Measurements from ENCODE around the gene ZNF141. TPM values are rescaled to one million over a fixed set of nuclear protein-coding genes. Genes with fewer than 3 reads are reported as not detected.

ZNF141 gene
- total RNA-seq, 1 experiment from 2014 or later = 6.5 TPM

DNA sequence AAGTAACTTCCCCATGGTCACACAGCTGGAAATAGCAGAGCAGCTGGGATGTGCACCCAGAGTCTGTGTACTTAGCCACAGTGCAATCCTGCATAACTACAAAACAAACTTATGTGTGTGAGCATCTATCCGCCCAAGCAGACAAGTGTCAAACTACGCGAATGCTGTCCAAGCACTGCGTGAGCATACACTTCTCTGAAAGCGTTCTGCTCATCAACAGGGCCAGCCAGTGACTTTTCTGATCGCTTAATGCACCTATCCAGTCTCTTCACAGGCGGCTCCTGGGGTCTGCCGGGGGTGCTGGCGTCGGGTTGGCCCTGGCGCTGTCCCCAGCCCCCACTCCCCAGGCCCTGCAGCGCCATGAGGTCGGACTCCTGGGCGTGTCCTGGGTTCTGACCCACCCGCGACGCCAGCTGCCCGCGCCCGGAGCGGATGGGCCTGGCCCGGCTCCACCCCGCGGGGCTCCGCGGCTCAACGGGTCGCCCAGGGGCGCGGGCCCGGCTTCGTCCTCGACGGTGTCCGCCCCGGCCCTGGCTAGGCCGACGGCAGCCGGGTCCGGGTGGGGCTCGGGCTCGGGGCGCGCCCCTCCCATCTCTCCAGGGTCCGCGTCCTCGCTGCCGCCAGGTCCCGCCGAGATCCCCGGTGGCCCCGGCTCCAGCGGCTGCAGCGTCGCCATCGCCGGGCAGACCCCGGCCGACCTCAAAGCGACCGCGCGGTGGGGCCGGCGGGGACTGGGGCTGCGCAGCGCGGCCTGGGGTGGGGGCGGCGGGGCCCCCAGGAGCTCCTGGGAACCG is 1.3 kb upstream of the ZNF141 start:
- H3K9ac ChIP-seq (ENCODE audit: low read length) = peak overlapping the region; percentile 72
- no TSS peak for BruUV-seq (replicated peaks)
- H3K36me3 ChIP-seq (ENCODE audit: low read depth, low read length) = peaks cover 23% of the 10 kb centered on the region
- TF ChIP-seq, protein P1, sequence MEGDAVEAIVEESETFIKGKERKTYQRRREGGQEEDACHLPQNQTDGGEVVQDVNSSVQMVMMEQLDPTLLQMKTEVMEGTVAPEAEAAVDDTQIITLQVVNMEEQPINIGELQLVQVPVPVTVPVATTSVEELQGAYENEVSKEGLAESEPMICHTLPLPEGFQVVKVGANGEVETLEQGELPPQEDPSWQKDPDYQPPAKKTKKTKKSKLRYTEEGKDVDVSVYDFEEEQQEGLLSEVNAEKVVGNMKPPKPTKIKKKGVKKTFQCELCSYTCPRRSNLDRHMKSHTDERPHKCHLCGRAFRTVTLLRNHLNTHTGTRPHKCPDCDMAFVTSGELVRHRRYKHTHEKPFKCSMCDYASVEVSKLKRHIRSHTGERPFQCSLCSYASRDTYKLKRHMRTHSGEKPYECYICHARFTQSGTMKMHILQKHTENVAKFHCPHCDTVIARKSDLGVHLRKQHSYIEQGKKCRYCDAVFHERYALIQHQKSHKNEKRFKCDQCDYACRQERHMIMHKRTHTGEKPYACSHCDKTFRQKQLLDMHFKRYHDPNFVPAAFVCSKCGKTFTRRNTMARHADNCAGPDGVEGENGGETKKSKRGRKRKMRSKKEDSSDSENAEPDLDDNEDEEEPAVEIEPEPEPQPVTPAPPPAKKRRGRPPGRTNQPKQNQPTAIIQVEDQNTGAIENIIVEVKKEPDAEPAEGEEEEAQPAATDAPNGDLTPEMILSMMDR (conservative IDR thresholded peaks at IDR 0.05; ENCODE audit: low read depth, low read length) = no peak
- TF ChIP-seq EZH2 (IDR thresholded peaks at IDR 0.05; ENCODE audit: low read length, unreplicated experiment) = no peak
- no peak for TF ChIP-seq EZH2phosphoT487 (IDR thresholded peaks at IDR 0.05; ENCODE audit: borderline replicate concordance, low read length)
- ChIA-PET CTCF (no interaction called here), POLR2A (ENCODE audit: unreplicated experiment) (no interaction called here)
- peak; percentile 2 for ATAC-seq
- peaks cover 37% of the 10 kb centered on the region for H3K79me2 ChIP-seq (ENCODE audit: low read length)
- no peak for DNase-seq
- H3K9me2 ChIP-seq (replicated peaks; ENCODE audit: low read length) = no peaks in the 10 kb centered on the region
- peak overlapping the region; percentile 99 for H3K4me2 ChIP-seq (ENCODE audit: low read length)
- H3K4me1 ChIP-seq (ENCODE audit: insufficient read depth, low read length) = 0 out of 2 replicates have a peak, but pooled peaks cover 3% of the 10 kb centered on the region
- no peaks in the 10 kb centered on the region for H3K27me3 ChIP-seq (ENCODE audit: low read length)
- intact Hi-C loops (cut with micrococcal nuclease) = loop anchor here (10.0 kb wide), 1 partner anchor 139 kb away; no protein-coding TSS in a partner anchor
- peak overlapping the region; percentile 93 for H3K4me3 ChIP-seq (ENCODE audit: low read length)
- no peaks in the 10 kb centered on the region for H3K9me3 ChIP-seq (ENCODE audit: low read length)
- H3F3A ChIP-seq (ENCODE audit: low read length, unreplicated experiment) = no peaks in the 10 kb centered on the region
- peak overlapping the region; percentile 98 for H2AFZ ChIP-seq (ENCODE audit: low read length)
- no peak overlapping the region for H3K27ac ChIP-seq (ENCODE audit: low read length)
- H4K20me1 ChIP-seq (ENCODE audit: low read length) = no peaks in the 10 kb centered on the region

DNA sequence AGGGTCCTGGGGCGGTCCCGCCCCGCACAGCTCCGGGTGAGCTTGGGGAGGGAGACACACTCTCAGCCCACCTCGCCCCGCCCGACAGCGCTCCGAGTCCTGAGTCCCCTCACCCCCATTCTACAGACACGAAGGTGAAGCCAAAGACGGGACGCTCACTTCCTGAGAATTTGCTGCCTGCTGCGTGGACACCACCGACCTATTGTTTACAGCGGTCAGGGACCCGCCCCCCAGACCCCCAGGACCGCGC is 796 bp upstream of the ZNF141 start:
- H3K27ac ChIP-seq (ENCODE audit: low read length) = 0 out of 2 replicates have a peak overlapping the region, but pooled peaks have one; percentile 30
- ATAC-seq (peak; percentile 8), DNase-seq (peak; percentile 3)
- BruUV-seq (replicated peaks) = no TSS peak
- H3K9me3 ChIP-seq (ENCODE audit: low read length) = no peaks in the 10 kb centered on the region
- H3K27me3 ChIP-seq (ENCODE audit: low read length) = no peaks in the 10 kb centered on the region
- H2AFZ ChIP-seq (ENCODE audit: low read length) = peak overlapping the region; percentile 98
- 0 out of 2 replicates have a peak, but pooled peaks cover 3% of the 10 kb centered on the region for H3K4me1 ChIP-seq (ENCODE audit: insufficient read depth, low read length)
- H3K9ac ChIP-seq (ENCODE audit: low read length) = peak overlapping the region; percentile 72
- H4K20me1 ChIP-seq (ENCODE audit: low read length) = no peaks in the 10 kb centered on the region
- TF ChIP-seq EZH2 (IDR thresholded peaks at IDR 0.05; ENCODE audit: low read length, unreplicated experiment) (no peak), EZH2phosphoT487 (IDR thresholded peaks at IDR 0.05; ENCODE audit: borderline replicate concordance, low read length) (no peak)
- TF ChIP-seq, protein P1 (conservative IDR thresholded peaks at IDR 0.05; ENCODE audit: low read depth, low read length) = no peak
- intact Hi-C loops (cut with micrococcal nuclease) = loop anchor here (10.0 kb wide), 1 partner anchor 138 kb away; no protein-coding TSS in a partner anchor
- ChIA-PET CTCF (no interaction called here), POLR2A (ENCODE audit: unreplicated experiment) (no interaction called here)
- H3K4me3 ChIP-seq (ENCODE audit: low read length) = peak overlapping the region; percentile 93
- H3K36me3 ChIP-seq (ENCODE audit: low read depth, low read length) = peaks cover 28% of the 10 kb centered on the region
- no peaks in the 10 kb centered on the region for H3F3A ChIP-seq (ENCODE audit: low read length, unreplicated experiment)
- peaks cover 42% of the 10 kb centered on the region for H3K79me2 ChIP-seq (ENCODE audit: low read length)
- peak overlapping the region; percentile 99 for H3K4me2 ChIP-seq (ENCODE audit: low read length)
- H3K9me2 ChIP-seq (replicated peaks; ENCODE audit: low read length) = no peaks in the 10 kb centered on the region
